HG03457 (cell line): ENCODE measurements around the gene KCNQ1OT1.
"Not testable (repeated sequence)": the region's sequence is repeated elsewhere in the genome, so short reads cannot be mapped to it uniquely, and the experiment has no call there.

Source experiments
- ATAC-seq: cut with Tn5 transposase; IDR thresholded peaks from one replicate; pipeline ENCODE4 v1.9.1; 2021; ENCODE audit warnings: moderate number of reproducible peaks; ENCODE audit not compliant: unreplicated experiment

The KCNQ1OT1 gene

GRCh38 chr11:2655016-2655719, 44.6 kb downstream of the KCNQ1OT1 start:
- no peak for ATAC-seq

- ATAC-seq, result no peak
Measured at GRCh38 chr11:2653930-2654739, 45.7 kb downstream of the KCNQ1OT1 start.

- ATAC-seq, result no peak
Measured at GRCh38 chr11:2653198-2653551, 46.6 kb downstream of the KCNQ1OT1 start.

GRCh38 chr11:2652333-2653197, 47.2 kb downstream of the KCNQ1OT1 start:
- no peak for ATAC-seq

GRCh38 chr11:2651826-2652271, 47.9 kb downstream of the KCNQ1OT1 start:
- ATAC-seq, result no peak

- ATAC-seq, result no peak
Measured at GRCh38 chr11:2651054-2651617, 48.7 kb downstream of the KCNQ1OT1 start.

- ATAC-seq, result no peak
Measured at GRCh38 chr11:2650343-2650867, 49.4 kb downstream of the KCNQ1OT1 start.

GRCh38 chr11:2649848-2650247, 49.9 kb downstream of the KCNQ1OT1 start:
- ATAC-seq, result no peak

GRCh38 chr11:2649400-2649799, 50.4 kb downstream of the KCNQ1OT1 start:
- no peak for ATAC-seq

GRCh38 chr11:2647953-2648352, 51.8 kb downstream of the KCNQ1OT1 start:
- ATAC-seq, result no peak

- no peak for ATAC-seq
Measured at GRCh38 chr11:2647167-2647566, 52.6 kb downstream of the KCNQ1OT1 start.

GRCh38 chr11:2645779-2646118, 54.0 kb downstream of the KCNQ1OT1 start:
- ATAC-seq, result no peak

- no peak for ATAC-seq
Measured at GRCh38 chr11:2644844-2645778, 54.7 kb downstream of the KCNQ1OT1 start.

- ATAC-seq, result no peak
Measured at GRCh38 chr11:2643746-2644145, 56.0 kb downstream of the KCNQ1OT1 start.

- ATAC-seq, result no peak
Measured at GRCh38 chr11:2641623-2642022, 58.2 kb downstream of the KCNQ1OT1 start.

GRCh38 chr11:2639763-2640162, 60.0 kb downstream of the KCNQ1OT1 start:
- not testable (repeated sequence) for ATAC-seq

GRCh38 chr11:2631161-2631560, 68.6 kb downstream of the KCNQ1OT1 start:
- no peak for ATAC-seq

GRCh38 chr11:2630679-2631078, 69.1 kb downstream of the KCNQ1OT1 start:
- ATAC-seq, result no peak

GRCh38 chr11:2625183-2625582, 74.6 kb downstream of the KCNQ1OT1 start:
- ATAC-seq, result no peak

GRCh38 chr11:2621894-2622293, 77.9 kb downstream of the KCNQ1OT1 start:
- ATAC-seq, result no peak
